DND-41 (cell line): Measurements from ENCODE around the gene PCNX2.

Experiments
- ATAC-seq: fragments of 200-7000 bp; cut with Tn5 transposase; 3 replicates; pipeline ENCODE4 v1.9.1; 2021; ENCODE audit warnings: low read depth; ENCODE audit not compliant: insufficient read depth
- DNase-seq: peaks from one replicate; pipeline ENCODE4 v3.0.0-alpha.2; 2020
- H2AFZ ChIP-seq: 2 replicates; pipeline ENCODE4 v1.6.0; 2012; ENCODE audit warnings: low read depth, low read length
- H3K27ac ChIP-seq: 2 replicates; pipeline ENCODE4 v1.5.1; 2012; ENCODE audit warnings: low read length, inconsistent platforms
- H3K27me3 ChIP-seq: fragments of 200-600 bp; sonication (generic); 2 replicates; pipeline ENCODE4 v1.6.0; 2012; ENCODE audit warnings: low read length, mild to moderate bottlenecking, inconsistent platforms; ENCODE audit not compliant: insufficient read depth, poor library complexity
- H3K36me3 ChIP-seq: 2 replicates; pipeline ENCODE4 v1.5.1; 2012; ENCODE audit warnings: low read length, inconsistent platforms; ENCODE audit not compliant: insufficient read depth
- H3K4me1 ChIP-seq: 2 replicates; pipeline ENCODE4 v1.5.1; 2012; ENCODE audit warnings: mild to moderate bottlenecking, low read length; ENCODE audit not compliant: insufficient read depth
- H3K4me2 ChIP-seq: 2 replicates; pipeline ENCODE4 v1.6.0; 2012; ENCODE audit warnings: mild to moderate bottlenecking, moderate library complexity, low read length, inconsistent platforms; ENCODE audit not compliant: insufficient read depth
- H3K4me3 ChIP-seq, 2 experiments: fragments of 200-600 bp in 1 of 2; shearing (Covaris generic) in 1 of 2; 2 replicates each; pipeline ENCODE4 v1.5.1; 2012 to 2016; ENCODE audit warnings: inconsistent platforms in 2 of 2, low read length in 2 of 2, mild to moderate bottlenecking in 2 of 2, low read depth in 1 of 2, moderate library complexity in 1 of 2
- H3K79me2 ChIP-seq: 2 replicates; pipeline ENCODE4 v1.6.0; 2012; ENCODE audit warnings: low read length, inconsistent platforms; ENCODE audit not compliant: insufficient read depth
- H3K9ac ChIP-seq: 2 replicates; pipeline ENCODE4 v1.6.0; 2012; ENCODE audit warnings: low read depth, mild to moderate bottlenecking, inconsistent platforms, low read length, moderate library complexity
- H3K9me3 ChIP-seq: 2 replicates; pipeline ENCODE4 v1.5.1; 2012; ENCODE audit warnings: low read length, moderate library complexity, mild to moderate bottlenecking, inconsistent platforms; ENCODE audit not compliant: insufficient read depth, severe bottlenecking
- H4K20me1 ChIP-seq: 2 replicates; pipeline ENCODE4 v1.6.0; 2012; ENCODE audit warnings: low read length; ENCODE audit not compliant: insufficient read depth
- CTCF ChIP-seq: IDR thresholded peaks from 2 replicates; pipeline ENCODE4 v1.5.1; 2012; ENCODE audit warnings: borderline replicate concordance, low read length, moderate library complexity, mild to moderate bottlenecking; ENCODE audit not compliant: poor library complexity, severe bottlenecking; ENCODE audit errors: extremely low read depth
- EZH2 ChIP-seq: IDR thresholded peaks from 3 replicates; pipeline ENCODE4 v1.6.1; 2012; ENCODE audit warnings: borderline replicate concordance, low read depth, mild to moderate bottlenecking, moderate library complexity, low read length, inconsistent platforms; ENCODE audit not compliant: severe bottlenecking

The PCNX2 gene

DNA sequence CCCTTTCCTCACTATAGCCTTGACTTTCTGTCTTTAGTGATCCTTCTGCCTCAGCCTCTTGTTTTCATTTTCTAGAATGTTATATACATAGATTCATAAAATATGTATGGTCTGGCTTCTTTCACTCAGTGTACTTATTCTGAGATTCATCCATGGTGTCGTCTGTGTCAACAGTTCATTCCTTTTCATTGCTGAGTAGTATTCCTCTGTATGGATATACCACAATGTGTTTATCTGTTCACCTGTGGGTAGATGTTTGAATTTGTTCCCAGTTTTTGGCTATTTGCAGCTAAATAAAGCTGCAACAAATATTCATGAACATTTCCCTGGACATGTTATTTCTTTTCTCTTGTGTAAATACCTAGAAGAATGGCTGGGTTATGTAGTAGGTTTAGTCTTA lies 131.8 kb downstream of the PCNX2 start:
- Histone ChIP-seq H2AFZ (no peak overlapping the region), H3K9ac (no peak overlapping the region), H4K20me1 (no peaks in the 10 kb centered on the region), H3K4me3 (no peak overlapping the region), H3K79me2 (no peaks in the 10 kb centered on the region), H3K36me3 (peaks cover 19% of the 10 kb centered on the region; the same call in 1 of the 2 replicates), H3K4me2 (no peak overlapping the region), H3K4me1 (no peaks in the 10 kb centered on the region), H3K27me3 (no peaks in the 10 kb centered on the region), H3K9me3 (no peaks in the 10 kb centered on the region), H3K27ac (no peak overlapping the region)
- no peak for ATAC-seq
- no peak for DNase-seq
- TF ChIP-seq CTCF (no peak), EZH2 (no peak)

DNA sequence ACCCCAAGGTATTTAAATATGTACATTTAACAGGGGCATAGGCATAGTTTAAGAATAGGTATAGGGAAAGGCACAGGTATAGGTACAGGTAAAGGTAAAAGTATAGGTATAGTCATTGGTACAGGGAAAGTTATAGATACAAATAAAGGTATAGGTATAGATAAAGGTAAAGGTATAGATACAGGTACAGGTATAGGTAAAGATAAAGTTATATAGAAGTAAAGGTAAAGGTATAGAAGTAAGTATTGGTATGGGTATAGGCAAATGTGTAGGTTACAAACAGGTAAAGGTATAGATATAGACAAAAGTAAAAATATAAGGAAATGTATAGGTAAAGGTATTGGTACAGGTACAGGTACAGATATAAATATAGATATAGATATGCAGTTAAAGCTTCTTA lies 137.2 kb downstream of the PCNX2 start:
- H3K27me3 ChIP-seq: no peaks in the 10 kb centered on the region
- ATAC-seq: no peak
- no peak overlapping the region for H3K27ac ChIP-seq
- H2AFZ ChIP-seq: no peak overlapping the region
- no peaks in the 10 kb centered on the region for H3K9me3 ChIP-seq
- H3K4me2 ChIP-seq: no peak overlapping the region
- no peaks in the 10 kb centered on the region for H3K79me2 ChIP-seq
- TF ChIP-seq CTCF: no peak
- TF ChIP-seq EZH2: no peak
- no peaks in the 10 kb centered on the region for H4K20me1 ChIP-seq
- peaks cover 11% of the 10 kb centered on the region; the same call in 1 of the 2 replicates for H3K36me3 ChIP-seq
- no peak overlapping the region for H3K9ac ChIP-seq
- no peaks in the 10 kb centered on the region for H3K4me1 ChIP-seq
- H3K4me3 ChIP-seq: no peak overlapping the region
- DNase-seq: no peak

DNA sequence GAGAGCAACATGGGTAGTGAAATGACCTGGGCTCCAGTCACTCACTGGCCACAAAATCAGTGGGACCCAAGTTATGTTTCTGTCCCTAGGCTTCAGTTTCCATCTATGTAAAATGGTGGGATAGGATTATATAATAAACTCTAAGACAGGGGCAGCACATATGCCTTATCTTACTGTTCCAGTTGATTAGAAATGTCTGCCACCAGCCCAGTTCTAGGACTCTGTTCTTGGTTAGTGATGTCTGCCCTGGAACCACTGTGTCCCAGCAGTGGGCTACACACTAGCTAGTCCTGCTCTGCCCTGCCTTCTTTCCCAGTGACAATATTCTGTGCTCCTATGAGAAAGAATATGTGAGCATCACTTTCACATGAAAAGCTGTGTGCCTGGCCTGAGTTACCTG lies 138.3 kb downstream of the PCNX2 start:
- Histone ChIP-seq H3K9ac (no peak overlapping the region), H3K4me2 (no peak overlapping the region), H3K27me3 (no peaks in the 10 kb centered on the region), H3K9me3 (no peaks in the 10 kb centered on the region), H4K20me1 (no peaks in the 10 kb centered on the region), H3K4me3 (no peak overlapping the region), H3K36me3 (peaks cover 11% of the 10 kb centered on the region; the same call in 1 of the 2 replicates), H3K4me1 (no peaks in the 10 kb centered on the region), H2AFZ (no peak overlapping the region), H3K79me2 (no peaks in the 10 kb centered on the region), H3K27ac (no peak overlapping the region)
- no peak for TF ChIP-seq CTCF
- TF ChIP-seq EZH2: no peak
- ATAC-seq (no peak), DNase-seq (no peak)

DNA sequence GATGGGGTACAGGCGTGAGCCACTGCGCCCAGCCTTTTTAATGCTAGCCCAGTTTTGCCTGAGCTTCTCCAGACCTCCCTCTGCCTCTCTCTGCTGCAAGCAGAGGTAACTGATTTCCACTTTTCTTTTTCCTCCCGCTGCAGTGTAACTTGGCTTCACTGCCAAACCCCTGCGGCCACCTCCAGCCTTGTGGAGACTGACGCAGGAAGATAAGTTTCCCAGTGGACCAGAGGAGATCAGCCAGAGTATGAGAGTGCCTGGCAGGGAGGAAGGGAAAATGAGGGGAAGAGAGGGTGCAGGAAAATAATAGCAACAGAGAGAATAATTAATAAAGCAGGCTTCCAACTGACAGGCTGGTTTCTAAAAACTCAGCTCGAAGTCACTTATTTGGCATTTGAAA lies 143.7 kb downstream of the PCNX2 start:
- TF ChIP-seq EZH2 (no peak), CTCF (no peak)
- Histone ChIP-seq H3K36me3 (no peaks in the 10 kb centered on the region), H4K20me1 (no peaks in the 10 kb centered on the region), H3K27ac (no peak overlapping the region), H2AFZ (no peak overlapping the region), H3K27me3 (no peaks in the 10 kb centered on the region), H3K79me2 (no peaks in the 10 kb centered on the region), H3K9me3 (no peaks in the 10 kb centered on the region), H3K9ac (no peak overlapping the region), H3K4me3 (no peak overlapping the region), H3K4me2 (no peak overlapping the region), H3K4me1 (no peaks in the 10 kb centered on the region)
- no peak for ATAC-seq
- DNase-seq: no peak
